ENCODE results near the gene FIZ1.
A peak's percentile ranks its signal among the peaks of the same experiment; 100 is the strongest.

Gene FIZ1

DNA sequence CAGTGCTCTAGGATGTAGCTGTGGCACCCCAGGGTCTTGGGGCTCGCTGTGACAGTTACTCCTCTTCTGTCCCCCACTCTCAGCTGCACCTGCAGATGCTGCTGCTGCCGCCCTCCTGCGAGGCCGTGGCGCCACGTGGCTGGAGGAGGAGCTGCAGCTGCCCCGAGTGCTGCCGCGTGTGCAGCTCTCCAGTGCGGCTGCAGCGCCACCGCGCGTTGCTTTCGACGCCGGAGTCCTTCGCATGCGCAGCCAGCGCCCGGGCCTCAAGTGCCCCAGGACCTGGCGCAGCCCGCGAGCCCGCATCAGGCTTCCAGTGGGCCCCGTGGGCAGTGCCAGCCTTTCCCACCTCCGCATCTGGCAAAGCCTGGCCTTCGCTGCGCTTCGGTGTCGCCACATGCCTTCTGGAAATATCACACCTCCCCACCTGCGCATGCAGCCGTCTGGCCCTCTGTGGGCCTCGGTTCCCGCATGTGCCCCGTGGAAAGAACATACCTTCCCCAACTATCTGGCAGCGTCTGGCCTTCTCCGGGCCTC, 40.8 kb upstream of the FIZ1 start:
- Histone ChIP-seq H3K9me3 (ENCODE audit: control insufficient read depth, insufficient read depth, low read depth, low read length) (no peaks in the 10 kb centered on the region), H3K4me1 (ENCODE audit: control insufficient read depth, insufficient read depth, low read length) (peaks cover 32% of the 10 kb centered on the region), H3K36me3 (ENCODE audit: control insufficient read depth in 2 of 2, insufficient read depth in 1 of 2, low read length in 2 of 2) (peaks cover 8 to 19% of the 10 kb centered on the region in 2 experiments; a peak in 2 of 3 replicates), H3K4me3 (ENCODE audit: low read depth, low read length) (peak overlapping the region; percentile 61), H3K27ac (ENCODE audit: extremely low read depth, low read depth, low read length) (peak overlapping the region; percentile 96)
- POLR2A ChIA-PET, result interaction anchor here (1.0 kb wide), 1 partner anchor 178 kb away, joined by 3 read pairs; the partner anchor contains the start of gene ISOC2
- CTCF ChIA-PET, result interaction anchor here (1.0 to 1.3 kb wide), 2 partner anchors 14 to 16 kb away, joined by 4 to 8 read pairs; partner anchors contain the start of gene ZNF784
- TF ChIP-seq, protein P1, sequence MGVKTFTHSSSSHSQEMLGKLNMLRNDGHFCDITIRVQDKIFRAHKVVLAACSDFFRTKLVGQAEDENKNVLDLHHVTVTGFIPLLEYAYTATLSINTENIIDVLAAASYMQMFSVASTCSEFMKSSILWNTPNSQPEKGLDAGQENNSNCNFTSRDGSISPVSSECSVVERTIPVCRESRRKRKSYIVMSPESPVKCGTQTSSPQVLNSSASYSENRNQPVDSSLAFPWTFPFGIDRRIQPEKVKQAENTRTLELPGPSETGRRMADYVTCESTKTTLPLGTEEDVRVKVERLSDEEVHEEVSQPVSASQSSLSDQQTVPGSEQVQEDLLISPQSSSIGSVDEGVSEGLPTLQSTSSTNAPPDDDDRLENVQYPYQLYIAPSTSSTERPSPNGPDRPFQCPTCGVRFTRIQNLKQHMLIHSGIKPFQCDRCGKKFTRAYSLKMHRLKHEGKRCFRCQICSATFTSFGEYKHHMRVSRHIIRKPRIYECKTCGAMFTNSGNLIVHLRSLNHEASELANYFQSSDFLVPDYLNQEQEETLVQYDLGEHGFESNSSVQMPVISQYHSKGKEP (tag by site-specific recombination; IDR thresholded peaks at IDR 0.05), result peak; percentile 90
- peak; percentile 74 for TF ChIP-seq SETDB1 (IDR thresholded peaks at IDR 0.05; ENCODE audit: insufficient read length, low read length)
- TF ChIP-seq ZNF677 (tag by site-specific recombination; IDR thresholded peaks at IDR 0.05), result 0 out of 2 replicates have a peak, but pooled peaks have one; percentile 5
- TF ChIP-seq, protein P2, sequence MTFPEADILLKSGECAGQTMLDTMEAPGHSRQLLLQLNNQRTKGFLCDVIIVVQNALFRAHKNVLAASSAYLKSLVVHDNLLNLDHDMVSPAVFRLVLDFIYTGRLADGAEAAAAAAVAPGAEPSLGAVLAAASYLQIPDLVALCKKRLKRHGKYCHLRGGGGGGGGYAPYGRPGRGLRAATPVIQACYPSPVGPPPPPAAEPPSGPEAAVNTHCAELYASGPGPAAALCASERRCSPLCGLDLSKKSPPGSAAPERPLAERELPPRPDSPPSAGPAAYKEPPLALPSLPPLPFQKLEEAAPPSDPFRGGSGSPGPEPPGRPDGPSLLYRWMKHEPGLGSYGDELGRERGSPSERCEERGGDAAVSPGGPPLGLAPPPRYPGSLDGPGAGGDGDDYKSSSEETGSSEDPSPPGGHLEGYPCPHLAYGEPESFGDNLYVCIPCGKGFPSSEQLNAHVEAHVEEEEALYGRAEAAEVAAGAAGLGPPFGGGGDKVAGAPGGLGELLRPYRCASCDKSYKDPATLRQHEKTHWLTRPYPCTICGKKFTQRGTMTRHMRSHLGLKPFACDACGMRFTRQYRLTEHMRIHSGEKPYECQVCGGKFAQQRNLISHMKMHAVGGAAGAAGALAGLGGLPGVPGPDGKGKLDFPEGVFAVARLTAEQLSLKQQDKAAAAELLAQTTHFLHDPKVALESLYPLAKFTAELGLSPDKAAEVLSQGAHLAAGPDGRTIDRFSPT (tag by site-specific recombination; IDR thresholded peaks at IDR 0.05), result peak; percentile 40; the same call in 1 of the 2 replicates
- 0 out of 2 replicates have a peak, but pooled peaks have one; percentile 15 for TF ChIP-seq HOXD13 (CRISPR knock-in tag; IDR thresholded peaks at IDR 0.05; ENCODE audit: borderline replicate concordance)
- TF ChIP-seq MEIS1 (CRISPR knock-in tag; IDR thresholded peaks at IDR 0.05; ENCODE audit: borderline replicate concordance), result no peak
- TF ChIP-seq MYNN (tag by site-specific recombination; IDR thresholded peaks at IDR 0.05; ENCODE audit: borderline replicate concordance), result no peak
- no peak for TF ChIP-seq ZBTB1 (tag by site-specific recombination; IDR thresholded peaks at IDR 0.05)

DNA sequence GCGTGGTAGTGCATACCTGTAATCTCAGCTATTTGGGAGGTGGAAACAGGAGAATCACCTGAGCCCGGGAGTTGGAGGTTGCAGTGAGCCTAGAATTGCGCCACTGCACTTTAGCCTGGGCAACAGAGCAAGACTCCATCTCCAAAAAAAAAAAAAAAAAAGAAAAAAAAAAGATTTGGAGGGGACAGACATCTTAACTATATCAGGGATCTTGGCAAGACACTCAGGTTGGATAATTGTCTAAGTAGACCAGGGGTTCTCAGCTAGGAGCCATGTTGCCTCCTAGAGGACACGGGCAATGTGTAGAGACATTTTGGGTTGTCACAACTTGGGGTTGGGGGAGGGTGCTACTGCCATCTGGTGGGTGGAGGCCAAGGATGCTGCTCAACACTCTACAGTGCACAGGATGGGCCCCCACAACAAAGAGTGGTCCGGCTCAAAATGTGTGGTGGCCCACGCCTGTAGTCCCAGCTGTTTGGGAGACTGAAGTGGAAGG, 39.6 kb upstream of the FIZ1 start:
- Histone ChIP-seq H3K27ac (ENCODE audit: extremely low read depth, low read depth, low read length) (no peak overlapping the region), H3K36me3 (ENCODE audit: control insufficient read depth in 2 of 2, insufficient read depth in 1 of 2, low read length in 2 of 2) (peaks cover 5 to 11% of the 10 kb centered on the region in 2 experiments; a peak in 2 of 3 replicates), H3K4me3 (ENCODE audit: low read depth, low read length) (no peak overlapping the region), H3K4me1 (ENCODE audit: control insufficient read depth, insufficient read depth, low read length) (peaks cover 28% of the 10 kb centered on the region), H3K9me3 (ENCODE audit: control insufficient read depth, insufficient read depth, low read depth, low read length) (no peaks in the 10 kb centered on the region)
- POLR2A ChIA-PET, result interaction anchor here (0.6 to 1.6 kb wide), 4 partner anchors 15 to 498 kb away, joined by 3 to 5 read pairs (median 3); partner anchors contain the start of genes U2AF2 and ZNF784
- CTCF ChIA-PET, result interaction anchor here (0.5 to 2.6 kb wide), 10 partner anchors 9 to 957 kb away, joined by 3 to 12 read pairs (median 4); partner anchors contain the start of genes CCDC106, ISOC2, U2AF2 and ZNF784
- TF ChIP-seq ZNF561 (tag by site-specific recombination; IDR thresholded peaks at IDR 0.05; ENCODE audit: borderline replicate concordance) (0 out of 2 replicates have a peak, but pooled peaks have one; percentile 48), ZNF692 (tag by site-specific recombination; IDR thresholded peaks at IDR 0.05) (peak; percentile 70; the same call in 1 of the 2 replicates), ZBTB17 (tag by site-specific recombination; IDR thresholded peaks at IDR 0.05) (peak; percentile 38), ZNF335 (tag by site-specific recombination; conservative IDR thresholded peaks at IDR 0.05) (peak; percentile 48), ZNF654 (tag by site-specific recombination; IDR thresholded peaks at IDR 0.05; ENCODE audit: low read depth) (peak; percentile 36), YY2 (tag by site-specific recombination; IDR thresholded peaks at IDR 0.05) (peak; percentile 85), ZBTB20 (tag by site-specific recombination; IDR thresholded peaks at IDR 0.05) (peak; percentile 73; the same call in 1 of the 2 replicates), ZNF354C (tag by site-specific recombination; IDR thresholded peaks at IDR 0.05; ENCODE audit: borderline replicate concordance, low read depth) (no peak), ZNF776 (tag by site-specific recombination; IDR thresholded peaks at IDR 0.05; ENCODE audit: borderline replicate concordance) (no peak), ZNF621 (tag by site-specific recombination; IDR thresholded peaks at IDR 0.05) (no peak), MZF1 (tag by site-specific recombination; IDR thresholded peaks at IDR 0.05; ENCODE audit: borderline replicate concordance) (peak; percentile 25; the same call in 1 of the 2 replicates), ZNF37A (tag by site-specific recombination; IDR thresholded peaks at IDR 0.05) (no peak), EGR2 (tag by site-specific recombination; IDR thresholded peaks at IDR 0.05; ENCODE audit: low read depth) (peak; percentile 43; the same call in 1 of the 2 replicates), KLF8 (tag by site-specific recombination; IDR thresholded peaks at IDR 0.05) (0 out of 2 replicates have a peak, but pooled peaks have one; percentile 37), KLF16 (tag by site-specific recombination; IDR thresholded peaks at IDR 0.05) (peak; percentile 55; the same call in 1 of the 2 replicates), ZNF560 (tag by site-specific recombination; IDR thresholded peaks at IDR 0.05; ENCODE audit: borderline replicate concordance) (no peak), KLF9 (tag by site-specific recombination; IDR thresholded peaks at IDR 0.05; ENCODE audit: low read depth) (no peak), ZNF18 (tag by site-specific recombination; IDR thresholded peaks at IDR 0.05) (no peak)
- TF ChIP-seq, protein P3, sequence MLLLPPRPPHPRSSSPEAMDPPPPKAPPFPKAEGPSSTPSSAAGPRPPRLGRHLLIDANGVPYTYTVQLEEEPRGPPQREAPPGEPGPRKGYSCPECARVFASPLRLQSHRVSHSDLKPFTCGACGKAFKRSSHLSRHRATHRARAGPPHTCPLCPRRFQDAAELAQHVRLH (tag by site-specific recombination; IDR thresholded peaks at IDR 0.05), result peak; percentile 76; the same call in 1 of the 2 replicates

All from HEK293 (cell line).